Measurements from ENCODE around the gene OVOL2. TPM values are rescaled to one million over a fixed set of nuclear protein-coding genes. Genes with fewer than 3 reads are reported as not detected.

OVOL2 gene
- total RNA-seq, 1 donor from 2014 or later = not detected

GRCh38 chr20:17998446-17998845 lies 59.3 kb downstream of the OVOL2 start:
- H3K4me3 ChIP-seq = no peak overlapping the region
- H3K9me3 ChIP-seq (replicated peaks) = no peaks in the 10 kb centered on the region
- no peaks in the 10 kb centered on the region for H3K36me3 ChIP-seq
- TF ChIP-seq CTCF (IDR thresholded peaks at IDR 0.05; ENCODE audit: borderline replicate concordance) = no peak
- no peak for DNase-seq
- intact Hi-C loops (cut with micrococcal nuclease) = loop anchor here (10.0 kb wide), 1 partner anchor 494 kb away; no protein-coding TSS in a partner anchor
- peaks cover 4% of the 10 kb centered on the region for H3K4me1 ChIP-seq
- peaks cover 9% of the 10 kb centered on the region for H3K27me3 ChIP-seq (ENCODE audit: low read depth)
- H3K27ac ChIP-seq (replicated peaks) = no peak overlapping the region

- H3K27me3 ChIP-seq (ENCODE audit: low read depth) = peaks cover 9% of the 10 kb centered on the region
- H3K9me3 ChIP-seq (replicated peaks) = no peaks in the 10 kb centered on the region
- no peak overlapping the region for H3K27ac ChIP-seq (replicated peaks)
- TF ChIP-seq CTCF (IDR thresholded peaks at IDR 0.05; ENCODE audit: borderline replicate concordance) = peak; percentile 98
- no peak overlapping the region for H3K4me3 ChIP-seq
- intact Hi-C loops (cut with micrococcal nuclease) = loop anchor here (10.0 kb wide), 1 partner anchor 491 kb away; no protein-coding TSS in a partner anchor
- peaks cover 3% of the 10 kb centered on the region for H3K36me3 ChIP-seq
- H3K4me1 ChIP-seq = peaks cover 4% of the 10 kb centered on the region
- no peak for DNase-seq
Observed at GRCh38 chr20:17995967-17996819, 61.5 kb downstream of the OVOL2 start.

GRCh38 chr20:17993546-17993945 lies 64.2 kb downstream of the OVOL2 start:
- Histone ChIP-seq H3K36me3 (peaks cover 19% of the 10 kb centered on the region), H3K9me3 (replicated peaks) (no peaks in the 10 kb centered on the region), H3K4me3 (no peak overlapping the region), H3K4me1 (peaks cover 4% of the 10 kb centered on the region), H3K27ac (replicated peaks) (no peak overlapping the region), H3K27me3 (ENCODE audit: low read depth) (peaks cover 9% of the 10 kb centered on the region)
- intact Hi-C loops (cut with micrococcal nuclease) = loop anchor here (10.0 kb wide), 1 partner anchor 489 kb away; no protein-coding TSS in a partner anchor
- DNase-seq = no peak
- TF ChIP-seq CTCF (IDR thresholded peaks at IDR 0.05; ENCODE audit: borderline replicate concordance) = no peak

- DNase-seq = no peak
- H3K4me3 ChIP-seq = no peak overlapping the region
- peaks cover 7% of the 10 kb centered on the region for H3K27me3 ChIP-seq (ENCODE audit: low read depth)
- TF ChIP-seq CTCF (IDR thresholded peaks at IDR 0.05; ENCODE audit: borderline replicate concordance) = no peak
- intact Hi-C loops (cut with micrococcal nuclease) = loop anchor here (10.0 kb wide), 1 partner anchor 488 kb away; no protein-coding TSS in a partner anchor
- H3K9me3 ChIP-seq (replicated peaks) = no peaks in the 10 kb centered on the region
- H3K27ac ChIP-seq (replicated peaks) = no peak overlapping the region
- peaks cover 4% of the 10 kb centered on the region for H3K4me1 ChIP-seq
- peaks cover 24% of the 10 kb centered on the region for H3K36me3 ChIP-seq
Observed at GRCh38 chr20:17992847-17993513, 64.7 kb downstream of the OVOL2 start.

GRCh38 chr20:17992224-17992637 lies 65.5 kb downstream of the OVOL2 start:
- Histone ChIP-seq H3K27me3 (ENCODE audit: low read depth) (no peaks in the 10 kb centered on the region), H3K9me3 (replicated peaks) (no peaks in the 10 kb centered on the region), H3K4me3 (no peak overlapping the region), H3K27ac (replicated peaks) (no peak overlapping the region), H3K36me3 (peaks cover 31% of the 10 kb centered on the region), H3K4me1 (peaks cover 4% of the 10 kb centered on the region)
- TF ChIP-seq CTCF (IDR thresholded peaks at IDR 0.05; ENCODE audit: borderline replicate concordance) = no peak
- no peak for DNase-seq
- intact Hi-C loops (cut with micrococcal nuclease) = loop anchor here (10.0 kb wide), 1 partner anchor 487 kb away; no protein-coding TSS in a partner anchor

Measured in left ventricle myocardium inferior (tissue), 1 donor.